HG02571 (cell line): ENCODE data around the gene CDC14B.
"Not testable (repeated sequence)": the region's sequence is repeated elsewhere in the genome, so short reads cannot be mapped to it uniquely, and the experiment has no call there.

Experiments
- ATAC-seq: cut with Tn5 transposase; IDR thresholded peaks from one replicate; pipeline ENCODE4 v1.9.1; 2021; ENCODE audit warnings: mild to moderate bottlenecking, moderate library complexity; ENCODE audit not compliant: unreplicated experiment

CDC14B gene

GRCh38 chr9:96619491-96620180 is at the start of gene CDC14B:
CDC14B (minus strand) TSS chr9:96619843; CDS start chr9:96619378, 465 bp downstream.
- no peak for ATAC-seq

- ATAC-seq, result no peak
Measured at GRCh38 chr9:96668868-96669534, 49.4 kb upstream of the CDC14B start.

GRCh38 chr9:96667363-96667728 is 47.7 kb upstream of the CDC14B start:
- ATAC-seq, result no peak

- ATAC-seq, result not testable (repeated sequence)
Measured at GRCh38 chr9:96666653-96667362, 47.2 kb upstream of the CDC14B start.

- no peak for ATAC-seq
Measured at GRCh38 chr9:96665789-96666188, 46.1 kb upstream of the CDC14B start.

- ATAC-seq, result no peak
Measured at GRCh38 chr9:96663506-96664120, 44.0 kb upstream of the CDC14B start.

GRCh38 chr9:96661711-96662110 is 42.1 kb upstream of the CDC14B start:
- no peak for ATAC-seq

- no peak for ATAC-seq
Measured at GRCh38 chr9:96660692-96661248, 41.1 kb upstream of the CDC14B start.

GRCh38 chr9:96655198-96655851 is 35.7 kb upstream of the CDC14B start, which contains the start of gene PRXL2C:
PRXL2C (minus strand) TSS chr9:96655317; CDS start chr9:96655281, 36 bp downstream.
- ATAC-seq, result peak; percentile 80

- ATAC-seq, result peak; percentile 50
Measured at GRCh38 chr9:96654450-96655197, 35.0 kb upstream of the CDC14B start.

GRCh38 chr9:96651626-96652025 is 32.0 kb upstream of the CDC14B start:
- ATAC-seq, result no peak

GRCh38 chr9:96649620-96650324 is 30.1 kb upstream of the CDC14B start:
- ATAC-seq, result no peak

GRCh38 chr9:96646081-96646991 is 26.7 kb upstream of the CDC14B start:
- ATAC-seq, result no peak

GRCh38 chr9:96644137-96644536 is 24.5 kb upstream of the CDC14B start:
- no peak for ATAC-seq

- ATAC-seq, result no peak
Measured at GRCh38 chr9:96641514-96641913, 21.9 kb upstream of the CDC14B start.

GRCh38 chr9:96638606-96639364 is 19.1 kb upstream of the CDC14B start:
- ATAC-seq, result no peak

GRCh38 chr9:96636368-96636767 is 16.7 kb upstream of the CDC14B start:
- ATAC-seq, result no peak
